H9 (cell line): ENCODE results near the gene CTDSPL. TPM values are rescaled to one million over a fixed set of nuclear protein-coding genes. Genes with fewer than 3 reads are reported as not detected.
"Not testable (repeated sequence)": the region's sequence is repeated elsewhere in the genome, so short reads cannot be mapped to it uniquely, and the experiment has no call there.

ENCODE experiments used
- DNase-seq: peaks from one replicate; pipeline ENCODE4 v3.0.0-alpha.2; 2017
- H2AFZ ChIP-seq: one replicate; pipeline ENCODE4 v1.6.1; 2013; ENCODE audit warnings: mild to moderate bottlenecking, low read length, control low read depth, moderate library complexity
- H2AK5ac ChIP-seq: 2 replicates; pipeline ENCODE4 v1.6.1; 2013; ENCODE audit warnings: low read length, control low read depth, mixed read lengths; ENCODE audit not compliant: insufficient read length
- H2BK120ac ChIP-seq: one replicate; pipeline ENCODE4 v1.6.1; 2013; ENCODE audit warnings: low read depth, mild to moderate bottlenecking, low read length, control low read depth, inconsistent platforms; ENCODE audit not compliant: poor library complexity, severe bottlenecking
- H2BK12ac ChIP-seq: 2 replicates; pipeline ENCODE4 v1.6.1; 2013; ENCODE audit warnings: low read length, control low read depth, mixed read lengths, low read depth; ENCODE audit not compliant: insufficient read length
- H2BK15ac ChIP-seq: 2 replicates; pipeline ENCODE4 v1.6.1; 2013; ENCODE audit warnings: low read depth, low read length, control low read depth
- H2BK20ac ChIP-seq: one replicate; pipeline ENCODE4 v1.6.1; 2013; ENCODE audit warnings: low read depth, mild to moderate bottlenecking, low read length, control low read depth, inconsistent platforms; ENCODE audit not compliant: poor library complexity, severe bottlenecking
- H2BK5ac ChIP-seq: 2 replicates; pipeline ENCODE4 v1.6.1; 2013; ENCODE audit warnings: low read length, control low read depth, mixed read lengths; ENCODE audit not compliant: insufficient read length
- H3K14ac ChIP-seq: 2 replicates; pipeline ENCODE4 v1.6.1; 2013; ENCODE audit warnings: low read length, control low read depth; ENCODE audit not compliant: insufficient read depth
- H3K18ac ChIP-seq: 2 replicates; pipeline ENCODE4 v1.6.1; 2013; ENCODE audit warnings: low read depth, mild to moderate bottlenecking, mixed read lengths, low read length, control low read depth; ENCODE audit not compliant: insufficient read length
- H3K23ac ChIP-seq: 2 replicates; pipeline ENCODE4 v1.6.1; 2013; ENCODE audit warnings: low read length, control low read depth, mixed read lengths, low read depth; ENCODE audit not compliant: insufficient read length
- H3K23me2 ChIP-seq: 2 replicates; pipeline ENCODE4 v1.6.1; 2013; ENCODE audit warnings: low read depth, mild to moderate bottlenecking, mixed read lengths, low read length, control low read depth; ENCODE audit not compliant: insufficient read length, poor library complexity, severe bottlenecking
- H3K27ac ChIP-seq: 2 replicates; pipeline ENCODE4 v1.5.1; 2013; ENCODE audit warnings: low read length, control low read depth, mixed read lengths, low read depth; ENCODE audit not compliant: insufficient read length
- H3K27me3 ChIP-seq: 2 replicates; pipeline ENCODE4 v1.6.1; 2013; ENCODE audit warnings: low read length, control low read depth, inconsistent platforms; ENCODE audit not compliant: insufficient read depth
- H3K4ac ChIP-seq: 2 replicates; pipeline ENCODE4 v1.6.1; 2013; ENCODE audit warnings: low read depth, mild to moderate bottlenecking, control low read depth, inconsistent platforms, low read length, moderate library complexity
- H3K4me1 ChIP-seq: 2 replicates; pipeline ENCODE4 v1.6.1; 2013; ENCODE audit warnings: low read length, control low read depth, inconsistent platforms; ENCODE audit not compliant: insufficient read depth
- H3K4me2 ChIP-seq: 2 replicates; pipeline ENCODE4 v1.6.1; 2013; ENCODE audit warnings: low read length, control low read depth, mixed read lengths; ENCODE audit not compliant: insufficient read length, insufficient read depth
- H3K56ac ChIP-seq: 2 replicates; pipeline ENCODE4 v1.6.1; 2013; ENCODE audit warnings: low read depth, mild to moderate bottlenecking, mixed read lengths, low read length, control low read depth; ENCODE audit not compliant: insufficient read length
- H3K79me1 ChIP-seq: 2 replicates; pipeline ENCODE4 v1.6.1; 2013; ENCODE audit warnings: low read depth, mild to moderate bottlenecking, moderate library complexity, low read length, control low read depth, inconsistent platforms; ENCODE audit not compliant: insufficient read depth, poor library complexity, severe bottlenecking
- H3K79me2 ChIP-seq: 2 replicates; pipeline ENCODE4 v1.6.1; 2013; ENCODE audit warnings: low read length, control low read depth, inconsistent platforms; ENCODE audit not compliant: insufficient read depth
- H3K9ac ChIP-seq: 2 replicates; pipeline ENCODE4 v1.6.1; 2013; ENCODE audit warnings: low read length, control low read depth, mixed read lengths; ENCODE audit not compliant: insufficient read length; ENCODE audit errors: extremely low read depth
- H3K9me3 ChIP-seq: one replicate; pipeline ENCODE4 v1.6.1; 2013; ENCODE audit warnings: low read depth, low read length, inconsistent platforms; ENCODE audit not compliant: control insufficient read depth
- H3T11ph ChIP-seq: one replicate; pipeline ENCODE4 v1.6.1; 2013; ENCODE audit warnings: mild to moderate bottlenecking, low read length, control low read depth, inconsistent platforms
- H4K20me1 ChIP-seq: one replicate; pipeline ENCODE4 v1.6.1; 2013; ENCODE audit not compliant: control insufficient read depth, insufficient read length, insufficient read depth
- H4K5ac ChIP-seq: 2 replicates; pipeline ENCODE4 v1.6.1; 2013; ENCODE audit warnings: low read depth, mild to moderate bottlenecking, mixed read lengths, low read length, control low read depth; ENCODE audit not compliant: insufficient read length
- H4K8ac ChIP-seq: replicated peaks from 2 replicates; pipeline ENCODE4 v1.6.1; 2013; ENCODE audit warnings: low read length, control low read depth, mixed read lengths, low read depth; ENCODE audit not compliant: insufficient read length
- H4K91ac ChIP-seq: 2 replicates; pipeline ENCODE4 v1.6.1; 2013; ENCODE audit warnings: low read depth, mild to moderate bottlenecking, moderate library complexity, mixed read lengths, low read length, control low read depth; ENCODE audit not compliant: insufficient read length
- H3K27ac Mint-ChIP-seq, 3 experiments: 2 replicates in 2 of 3; 3 replicates in 1 of 3; pipeline ENCODE4 v1.8.0; 2020 to 2021; ENCODE audit warnings: mixed read lengths in 3 of 3, mild to moderate bottlenecking in 1 of 3, moderate library complexity in 1 of 3
- H3K27me3 Mint-ChIP-seq: 2 replicates; pipeline ENCODE4 v1.8.0; 2021; ENCODE audit warnings: low read depth, mild to moderate bottlenecking, moderate library complexity, mixed read lengths
- H3K36me3 Mint-ChIP-seq, 3 experiments: 2 replicates in 2 of 3; 3 replicates in 1 of 3; pipeline ENCODE4 v1.8.0; 2020 to 2021; ENCODE audit warnings: low read depth in 3 of 3, mixed read lengths in 3 of 3; ENCODE audit not compliant: insufficient read depth in 1 of 3
- H3K4me1 Mint-ChIP-seq, 2 experiments: 2 replicates each; pipeline ENCODE4 v1.8.0; 2020; ENCODE audit warnings: mixed read lengths in 2 of 2
- H3K4me3 Mint-ChIP-seq, 2 experiments: 2 replicates in 1 of 2; 3 replicates in 1 of 2; pipeline ENCODE4 v1.8.0; 2020 to 2021; ENCODE audit warnings: mild to moderate bottlenecking in 2 of 2, mixed read lengths in 2 of 2, moderate library complexity in 1 of 2
- H3K9me3 Mint-ChIP-seq, 2 experiments: 2 replicates in 1 of 2; 3 replicates in 1 of 2; pipeline ENCODE4 v1.8.0; 2020; ENCODE audit warnings: mild to moderate bottlenecking in 2 of 2, mixed read lengths in 2 of 2, moderate library complexity in 1 of 2
- WGBS: extraction: QIAGEN DNeasy Blood & Tissue Kit; methylation state at CpG from one replicate; pipeline ENCODE4 v1.1.7; 2013; ENCODE audit warnings: missing lambda C conversion rate, low lambda C conversion rate, mixed read lengths; ENCODE audit not compliant: insufficient read length; ENCODE audit errors: extremely low coverage; 5-methylcytosine and 5-hydroxymethylcytosine counted together
- total RNA-seq: library from RNA; stranded (reverse); gene quantifications from 2 replicates; pipeline ENCODE4 v1.2.1, GENCODE V29; 2021
- TF ChIP-seq, protein P1 (sequence below): fragments of 200-600 bp; sonication (generic); conservative IDR thresholded peaks from 3 replicates; pipeline ENCODE4 v1.8.0; 2021; ENCODE audit warnings: antibody characterized with exemption, mild to moderate bottlenecking

The CTDSPL gene
- total RNA-seq, 1 experiment from 2014 or later: 20.8 TPM

DNA sequence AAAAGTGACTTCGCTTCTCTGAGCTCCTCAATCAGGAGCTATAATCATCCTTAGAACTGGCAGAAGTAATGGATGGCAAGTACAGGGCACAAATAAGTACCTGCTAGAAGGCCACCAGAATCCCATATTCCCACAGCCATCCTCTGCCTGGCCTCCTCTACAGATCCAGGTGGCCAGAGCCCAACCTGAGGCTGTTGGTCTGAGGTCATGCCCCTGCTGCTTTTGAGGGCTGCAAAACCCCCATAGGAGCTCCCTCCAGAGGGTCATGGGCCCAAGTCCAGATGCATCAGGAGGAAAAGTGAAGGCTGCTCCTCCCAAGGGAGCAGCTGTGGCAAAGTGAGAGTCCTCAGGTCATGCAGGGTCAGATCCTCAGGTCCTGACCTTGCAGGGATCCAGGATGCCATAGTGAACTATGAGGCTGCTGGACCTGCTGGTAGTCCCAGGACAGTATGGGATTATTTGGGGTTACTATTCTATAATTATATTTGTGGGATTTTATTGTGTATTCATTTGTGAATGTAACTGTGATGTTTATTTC lies 170.7 kb downstream of the CTDSPL start:
- peaks cover 17% of the 10 kb centered on the region; the same call in 1 of the 2 replicates for H3K27me3 ChIP-seq
- no peak overlapping the region for H3K27ac Mint-ChIP-seq
- no peaks in the 10 kb centered on the region for H3K36me3 Mint-ChIP-seq
- peaks cover 7 to 13% of the 10 kb centered on the region in 2 experiments for H3K4me1 Mint-ChIP-seq
- no peak overlapping the region for H4K5ac ChIP-seq
- H3K14ac ChIP-seq: no peak overlapping the region
- no peak overlapping the region for H4K8ac ChIP-seq
- no peak overlapping the region for H3T11ph ChIP-seq
- H2AK5ac ChIP-seq: no peak overlapping the region
- no peak overlapping the region for H4K91ac ChIP-seq
- no peak overlapping the region for H2BK15ac ChIP-seq
- H3K79me1 ChIP-seq: no peaks in the 10 kb centered on the region
- H3K56ac ChIP-seq: no peak overlapping the region
- no peaks in the 10 kb centered on the region for H3K4me1 ChIP-seq
- H2BK12ac ChIP-seq: no peak overlapping the region
- no peak overlapping the region for H3K4ac ChIP-seq
- no peak for DNase-seq
- no peak overlapping the region for H3K9ac ChIP-seq
- no peaks in the 10 kb centered on the region; a peak in 1 of 5 replicates for H3K9me3 Mint-ChIP-seq
- H3K27me3 Mint-ChIP-seq: peaks cover 51% of the 10 kb centered on the region
- no peaks in the 10 kb centered on the region for H3K9me3 ChIP-seq
- H4K20me1 ChIP-seq: no peaks in the 10 kb centered on the region
- H3K4me2 ChIP-seq: no peak overlapping the region
- peaks cover 5% of the 10 kb centered on the region for H3K23me2 ChIP-seq
- no peak overlapping the region for H2AFZ ChIP-seq
- no peak overlapping the region for H2BK5ac ChIP-seq
- H2BK20ac ChIP-seq: no peak overlapping the region
- H3K23ac ChIP-seq: no peak overlapping the region
- no peak overlapping the region for H3K27ac ChIP-seq
- H3K79me2 ChIP-seq: no peaks in the 10 kb centered on the region
- no peak overlapping the region for H3K18ac ChIP-seq
- no peak overlapping the region for H2BK120ac ChIP-seq
- no peak overlapping the region for H3K4me3 Mint-ChIP-seq
- TF ChIP-seq, protein P1, sequence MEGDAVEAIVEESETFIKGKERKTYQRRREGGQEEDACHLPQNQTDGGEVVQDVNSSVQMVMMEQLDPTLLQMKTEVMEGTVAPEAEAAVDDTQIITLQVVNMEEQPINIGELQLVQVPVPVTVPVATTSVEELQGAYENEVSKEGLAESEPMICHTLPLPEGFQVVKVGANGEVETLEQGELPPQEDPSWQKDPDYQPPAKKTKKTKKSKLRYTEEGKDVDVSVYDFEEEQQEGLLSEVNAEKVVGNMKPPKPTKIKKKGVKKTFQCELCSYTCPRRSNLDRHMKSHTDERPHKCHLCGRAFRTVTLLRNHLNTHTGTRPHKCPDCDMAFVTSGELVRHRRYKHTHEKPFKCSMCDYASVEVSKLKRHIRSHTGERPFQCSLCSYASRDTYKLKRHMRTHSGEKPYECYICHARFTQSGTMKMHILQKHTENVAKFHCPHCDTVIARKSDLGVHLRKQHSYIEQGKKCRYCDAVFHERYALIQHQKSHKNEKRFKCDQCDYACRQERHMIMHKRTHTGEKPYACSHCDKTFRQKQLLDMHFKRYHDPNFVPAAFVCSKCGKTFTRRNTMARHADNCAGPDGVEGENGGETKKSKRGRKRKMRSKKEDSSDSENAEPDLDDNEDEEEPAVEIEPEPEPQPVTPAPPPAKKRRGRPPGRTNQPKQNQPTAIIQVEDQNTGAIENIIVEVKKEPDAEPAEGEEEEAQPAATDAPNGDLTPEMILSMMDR: no peak
- no CpG with 5 or more reads among the region's 1 CpG for WGBS

GRCh38 chr3:38033586-38033985 lies 171.9 kb downstream of the CTDSPL start:
- not testable (repeated sequence) for H3K9me3 Mint-ChIP-seq, H2BK20ac ChIP-seq, H3K4me2 ChIP-seq, H3K27me3 ChIP-seq, H2BK15ac ChIP-seq, DNase-seq, H2BK12ac ChIP-seq, H3K79me1 ChIP-seq, H3K23ac ChIP-seq, H3K4ac ChIP-seq, H4K20me1 ChIP-seq, H2AFZ ChIP-seq, H4K5ac ChIP-seq, H2BK120ac ChIP-seq, H3K36me3 Mint-ChIP-seq, H3K79me2 ChIP-seq, H3K27ac Mint-ChIP-seq, H3K56ac ChIP-seq, H4K91ac ChIP-seq, H3K4me3 Mint-ChIP-seq, H2BK5ac ChIP-seq, H3K9ac ChIP-seq, H3K27ac ChIP-seq, H4K8ac ChIP-seq, H2AK5ac ChIP-seq, H3K18ac ChIP-seq, H3K23me2 ChIP-seq, H3K14ac ChIP-seq, H3T11ph ChIP-seq, H3K9me3 ChIP-seq, H3K4me1 ChIP-seq
- H3K27me3 Mint-ChIP-seq: peaks cover 46% of the 10 kb centered on the region
- no CpG with 5 or more reads among the region's 7 CpGs for whole genome bisulfite sequencing
- H3K4me1 Mint-ChIP-seq: peaks cover 5 to 10% of the 10 kb centered on the region in 2 experiments
